Fibroblast of villous mesenchyme (primary cell): Measurements from ENCODE around the gene ZNF423. TPM values are rescaled to one million over a fixed set of nuclear protein-coding genes. Genes with fewer than 3 reads are reported as not detected.

ENCODE experiments used
- DNase-seq: peaks from one replicate; pipeline ENCODE4 v3.0.0-alpha.2; 2010; ENCODE audit warnings: low read depth
- H3K4me3 ChIP-seq: 2 replicates; pipeline ENCODE4 v1.5.1; 2011; ENCODE audit warnings: low read depth, mild to moderate bottlenecking, low read length
- CTCF ChIP-seq: IDR thresholded peaks from 2 replicates; pipeline ENCODE4 v1.5.1; 2012; ENCODE audit warnings: low read depth, mild to moderate bottlenecking, low read length; ENCODE audit not compliant: insufficient read depth
- total RNA-seq: library from RNA; depleted of rRNA; stranded (reverse); fragments of >200 nt; gene quantifications from 2 replicates; pipeline ENCODE4 v1.2.3, GENCODE V29; 2012

The ZNF423 gene
- total RNA-seq, 1 donor: 0.43 TPM

- DNase-seq: no peak
- no peak for TF ChIP-seq CTCF
- H3K4me3 ChIP-seq: no peak overlapping the region
Observed at GRCh38 chr16:49454426-49455180, 401.3 kb downstream of the ZNF423 start.

GRCh38 chr16:49453983-49454382 lies 401.9 kb downstream of the ZNF423 start:
- DNase-seq: no peak
- no peak for TF ChIP-seq CTCF
- no peak overlapping the region for H3K4me3 ChIP-seq

GRCh38 chr16:49453021-49453420 lies 402.9 kb downstream of the ZNF423 start:
- no peak for TF ChIP-seq CTCF
- DNase-seq: no peak
- H3K4me3 ChIP-seq: no peak overlapping the region

- no peak overlapping the region for H3K4me3 ChIP-seq
- TF ChIP-seq CTCF: no peak
- no peak for DNase-seq
Observed at GRCh38 chr16:49452578-49452977, 403.3 kb downstream of the ZNF423 start.

GRCh38 chr16:49452108-49452507 lies 403.8 kb downstream of the ZNF423 start:
- H3K4me3 ChIP-seq: no peak overlapping the region
- DNase-seq: no peak
- TF ChIP-seq CTCF: no peak

- H3K4me3 ChIP-seq: no peak overlapping the region
- no peak for DNase-seq
- TF ChIP-seq CTCF: no peak
Observed at GRCh38 chr16:49446805-49447204, 409.1 kb downstream of the ZNF423 start.

GRCh38 chr16:49443576-49443975 lies 412.3 kb downstream of the ZNF423 start:
- H3K4me3 ChIP-seq: no peak overlapping the region
- no peak for TF ChIP-seq CTCF
- DNase-seq: no peak
